GM12891 (cell line): ENCODE data around the gene NRXN3.

Source experiments
- POLR2A ChIP-seq: IDR thresholded peaks from 2 replicates; pipeline ENCODE4 v1.6.1; 2011; ENCODE audit warnings: low read depth, low read length, control low read depth
- POLR2AphosphoS5 ChIP-seq: IDR thresholded peaks from 2 replicates; pipeline ENCODE4 v1.6.1; 2011; ENCODE audit warnings: low read depth, low read length, control low read depth
- SPI1 ChIP-seq: IDR thresholded peaks from 2 replicates; pipeline ENCODE4 v1.6.1; 2011; ENCODE audit warnings: low read depth, low read length, control low read depth
- TAF1 ChIP-seq: IDR thresholded peaks from 2 replicates; pipeline ENCODE4 v1.6.1; 2011; ENCODE audit warnings: low read depth, low read length, control low read depth

- TF ChIP-seq POLR2A (no peak), SPI1 (no peak), TAF1 (no peak), POLR2AphosphoS5 (no peak)
Measured at GRCh38 chr14:79660053-79660939, 1490.1 kb downstream of the NRXN3 start.
